ENCODE measurements around the gene TMEM167A.
"Not testable (repeated sequence)": the region's sequence is repeated elsewhere in the genome, so short reads cannot be mapped to it uniquely, and the experiment has no call there.

TMEM167A gene

GRCh38 chr5:83085106-83085505, 7.9 kb upstream of the TMEM167A start:
- DNase-seq = no peak

- DNase-seq = no peak
These were observed 7.1 kb upstream of the TMEM167A start for GRCh38 chr5:83084336-83084735.

- no peak for DNase-seq
These were observed 5.6 kb upstream of the TMEM167A start for GRCh38 chr5:83082750-83083149.

- peak; percentile 7 to 26 for DNase-seq
These were observed 568 bp upstream of the TMEM167A start for GRCh38 chr5:83077662-83078261.

GRCh38 chr5:83072966-83073365, 4.2 kb downstream of the TMEM167A start:
- no peak for DNase-seq

GRCh38 chr5:83071286-83072051, 5.7 kb downstream of the TMEM167A start:
- no peak for DNase-seq

GRCh38 chr5:83069096-83069799, 7.9 kb downstream of the TMEM167A start:
- DNase-seq = no peak

GRCh38 chr5:83067377-83067776, 9.8 kb downstream of the TMEM167A start:
- DNase-seq = not testable (repeated sequence)

- no peak for DNase-seq
These were observed 10.6 kb downstream of the TMEM167A start for GRCh38 chr5:83066548-83067110.

GRCh38 chr5:83059341-83059740, 17.9 kb downstream of the TMEM167A start:
- no peak for DNase-seq

- no peak for DNase-seq
These were observed 18.5 kb downstream of the TMEM167A start for GRCh38 chr5:83058726-83059125.

GRCh38 chr5:83055166-83055565, 22.0 kb downstream of the TMEM167A start:
- no peak for DNase-seq

- no peak for DNase-seq
These were observed 26.4 kb downstream of the TMEM167A start for GRCh38 chr5:83050723-83051340.

GRCh38 chr5:83049370-83049885, 27.8 kb downstream of the TMEM167A start:
- no peak for DNase-seq

GRCh38 chr5:83048811-83049210, 28.4 kb downstream of the TMEM167A start:
- DNase-seq = no peak

- DNase-seq = no peak
These were observed 28.9 kb downstream of the TMEM167A start for GRCh38 chr5:83048277-83048676.

GRCh38 chr5:83044926-83045325, 32.3 kb downstream of the TMEM167A start:
- no peak for DNase-seq

GRCh38 chr5:83042507-83042906, 34.7 kb downstream of the TMEM167A start:
- DNase-seq = no peak

GRCh38 chr5:83038924-83039323, 38.3 kb downstream of the TMEM167A start:
- no peak for DNase-seq

GRCh38 chr5:83036991-83037575, 40.1 kb downstream of the TMEM167A start:
- DNase-seq = no peak

GRCh38 chr5:83035373-83036100, 41.7 kb downstream of the TMEM167A start:
- no peak for DNase-seq
